GM19328 (cell line): Measurements from ENCODE around the gene PTPRD.

Experiments used
- ATAC-seq: cut with Tn5 transposase; IDR thresholded peaks from one replicate; pipeline ENCODE4 v1.9.1; 2021; ENCODE audit warnings: mild to moderate bottlenecking, moderate library complexity; ENCODE audit not compliant: unreplicated experiment

Gene PTPRD

DNA sequence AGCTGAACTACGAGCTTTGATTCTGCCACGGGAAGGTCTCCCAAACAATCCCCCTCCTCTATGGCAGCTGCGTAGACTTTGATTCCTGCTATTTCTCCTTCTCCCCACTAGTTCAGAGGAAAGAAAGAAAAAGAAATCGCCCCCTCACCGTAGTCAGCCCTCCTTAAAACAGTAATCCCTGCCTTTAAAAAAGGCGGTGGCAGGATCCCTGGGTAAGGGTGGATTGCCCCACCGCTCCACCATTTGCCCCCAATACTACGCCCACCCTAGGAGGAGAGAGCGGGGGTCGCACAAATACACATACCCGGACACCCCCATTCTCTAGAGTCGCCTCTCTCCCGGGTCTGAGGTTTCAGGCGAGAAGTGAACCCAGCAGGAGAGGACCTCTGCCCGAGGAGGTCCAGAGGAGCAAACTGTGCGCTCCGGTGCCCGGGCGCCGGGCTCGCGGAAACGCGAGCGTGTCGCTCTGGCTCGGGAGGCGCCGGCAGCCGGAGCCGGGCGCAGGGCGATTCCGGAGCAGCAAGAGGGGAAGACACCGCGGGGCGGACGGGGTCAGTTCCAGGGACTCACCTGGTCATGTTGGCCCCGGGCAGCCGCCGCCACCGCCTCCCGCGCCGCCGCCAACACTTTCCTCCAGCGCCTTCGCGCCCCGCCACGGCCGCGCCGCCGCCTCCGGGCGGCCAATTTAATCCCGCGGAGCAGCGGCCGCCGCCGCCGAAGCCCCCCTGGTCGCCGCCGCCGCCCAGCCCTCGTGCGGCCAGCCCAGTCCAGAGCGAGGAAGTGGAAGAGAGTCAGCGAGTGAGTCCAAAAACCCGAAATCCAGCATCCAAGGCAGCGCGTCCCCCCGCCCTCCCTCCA, 1755.5 kb downstream of the PTPRD start:
- no peak for ATAC-seq

DNA sequence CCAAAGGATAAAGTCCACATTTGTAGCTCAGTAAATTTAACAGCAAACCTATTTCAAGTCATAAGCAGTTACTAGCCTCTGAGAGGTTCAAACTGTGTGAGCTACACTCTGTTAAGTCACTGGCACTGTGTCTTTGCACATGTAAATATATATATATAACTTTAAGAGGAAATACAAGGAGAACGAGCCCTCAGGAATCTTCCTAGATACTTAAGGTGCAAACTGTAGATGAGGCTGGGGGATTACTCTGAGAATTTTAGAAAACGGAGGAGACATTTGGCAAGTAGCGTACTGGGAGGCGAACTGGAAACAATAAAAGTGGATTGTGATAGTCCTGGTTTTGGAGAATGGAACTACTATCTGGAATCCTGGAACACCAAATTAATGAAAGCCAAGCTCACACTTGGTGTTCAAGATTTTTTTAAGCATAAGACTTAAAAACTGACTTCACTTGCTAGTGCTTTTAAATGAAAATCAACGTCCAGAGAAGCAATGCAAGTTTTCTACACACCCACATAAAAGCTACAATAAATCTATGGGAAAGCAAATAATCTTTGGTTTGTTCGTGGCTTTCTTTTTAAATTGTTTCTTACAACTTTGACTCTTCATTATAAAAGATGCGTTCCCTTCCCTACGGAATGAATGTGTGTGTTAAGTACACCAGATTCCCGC, 1756.3 kb downstream of the PTPRD start:
- no peak for ATAC-seq

DNA sequence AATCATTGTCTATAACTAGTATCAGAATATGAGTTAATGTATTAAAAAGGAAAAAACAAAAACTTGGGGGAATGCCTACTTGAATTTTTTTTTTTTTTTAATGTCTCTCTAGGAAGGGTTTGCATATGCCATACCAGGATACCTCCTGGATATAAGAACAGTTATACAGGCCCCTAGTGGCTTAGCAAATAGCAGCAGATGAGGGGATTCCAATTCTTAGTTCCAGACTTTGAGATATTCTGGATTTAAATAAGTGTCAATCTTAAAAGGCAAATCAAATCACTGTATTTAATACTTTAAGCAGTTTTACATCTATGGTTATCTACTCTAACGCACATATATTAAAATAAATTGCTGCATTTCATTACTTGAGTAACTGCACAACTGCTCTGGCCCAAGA, 1757.8 kb downstream of the PTPRD start:
- no peak for ATAC-seq

DNA sequence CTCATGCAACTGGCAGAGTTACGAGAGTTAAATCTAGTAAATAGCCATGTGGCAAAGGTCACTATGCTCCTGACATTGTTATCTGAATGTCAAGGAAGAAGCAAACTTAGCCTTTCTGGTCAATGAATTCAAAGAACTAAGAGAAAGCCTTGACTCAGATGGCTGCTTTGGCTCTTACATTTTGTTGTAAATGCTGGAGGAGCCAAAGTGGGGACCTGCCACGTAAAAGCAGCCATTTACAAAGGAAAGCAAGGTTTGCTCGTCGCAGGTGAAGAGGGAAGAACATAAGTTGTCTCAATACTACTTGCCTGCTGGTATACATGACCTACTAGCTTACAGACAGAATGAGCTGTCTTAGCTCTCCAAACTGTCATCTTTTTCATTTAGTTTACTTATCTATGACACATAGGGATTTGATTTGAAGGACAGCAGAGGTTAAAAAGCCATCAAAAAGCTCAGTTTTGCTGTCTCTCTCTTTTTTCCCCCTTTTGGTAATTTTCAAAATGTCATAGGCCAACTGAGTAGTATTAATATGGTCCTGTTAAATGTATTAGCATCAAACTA, 1760.4 kb downstream of the PTPRD start:
- ATAC-seq = no peak

DNA sequence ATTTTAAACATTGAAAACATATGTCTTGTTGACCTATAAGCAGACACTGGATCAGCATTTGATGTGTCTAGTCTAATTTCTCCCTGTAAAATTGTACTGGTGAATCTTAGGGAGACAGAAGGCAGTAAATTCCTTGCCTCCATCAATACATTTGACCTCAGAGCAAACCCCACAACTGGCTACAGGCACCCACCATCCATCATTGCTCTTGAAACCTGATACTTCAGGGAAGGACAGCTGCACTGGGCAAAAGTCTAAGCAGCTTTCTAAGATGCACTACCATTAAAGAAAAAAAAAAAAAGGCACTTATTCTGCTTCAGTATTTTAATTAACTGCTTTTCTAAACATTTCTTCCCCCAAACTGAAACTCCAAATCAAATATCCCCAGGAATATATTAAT, 1761.9 kb downstream of the PTPRD start:
- no peak for ATAC-seq

DNA sequence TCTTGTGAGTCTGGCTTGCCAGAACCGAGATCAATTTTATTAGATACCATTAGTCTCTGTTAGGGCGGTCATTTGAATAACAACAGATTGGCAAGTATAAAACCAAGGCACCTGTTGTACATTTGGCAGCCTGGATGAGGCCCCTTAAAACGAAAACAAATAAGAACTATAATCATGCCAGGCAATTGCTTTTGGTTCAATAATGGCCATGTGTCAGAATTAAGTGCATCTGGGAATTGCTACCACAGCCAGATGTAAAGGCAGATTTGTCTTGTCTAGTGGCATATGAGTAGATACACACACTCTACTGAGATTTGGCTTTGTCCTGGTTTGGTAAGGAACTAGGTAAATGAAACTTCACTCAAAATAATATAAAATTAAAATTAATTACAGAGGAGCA, 1767.0 kb downstream of the PTPRD start:
- no peak for ATAC-seq

DNA sequence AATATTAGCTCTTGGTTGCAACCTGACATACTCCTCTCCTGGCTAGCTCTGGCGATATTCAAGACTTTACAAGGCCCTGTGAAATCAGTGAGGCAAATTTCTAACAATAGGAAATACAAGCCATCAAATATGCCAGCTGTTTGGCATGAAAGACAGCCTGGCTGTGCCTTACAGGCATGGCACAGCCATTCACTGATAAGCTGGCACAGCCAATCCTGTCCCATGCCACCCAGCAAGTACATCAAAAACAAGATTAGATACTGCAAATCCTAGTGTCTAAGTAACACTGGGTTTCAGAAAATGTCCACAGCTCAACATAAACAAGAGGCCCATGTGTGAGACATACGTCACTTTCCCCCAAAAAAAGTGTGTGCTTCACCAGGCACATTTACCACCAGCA, 1767.4 kb downstream of the PTPRD start:
- no peak for ATAC-seq

DNA sequence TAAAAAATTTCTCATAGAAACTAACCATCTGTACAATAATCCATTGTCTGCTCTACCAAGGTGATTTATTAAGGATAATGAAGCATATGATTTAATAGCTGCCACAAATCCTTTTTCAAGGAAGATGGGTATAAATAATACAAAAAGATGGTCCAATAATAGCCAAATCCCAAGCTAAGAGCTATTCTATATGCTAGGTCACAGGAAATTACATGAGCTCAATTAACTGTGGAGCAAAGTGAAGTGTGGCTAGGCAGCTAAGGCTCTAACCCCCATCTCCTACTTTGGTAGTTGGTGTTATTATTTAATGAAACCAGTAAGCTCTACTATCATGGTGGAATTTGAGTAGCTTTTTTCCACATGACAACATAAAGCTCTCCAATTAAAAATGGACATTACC, 1768.3 kb downstream of the PTPRD start:
- no peak for ATAC-seq

DNA sequence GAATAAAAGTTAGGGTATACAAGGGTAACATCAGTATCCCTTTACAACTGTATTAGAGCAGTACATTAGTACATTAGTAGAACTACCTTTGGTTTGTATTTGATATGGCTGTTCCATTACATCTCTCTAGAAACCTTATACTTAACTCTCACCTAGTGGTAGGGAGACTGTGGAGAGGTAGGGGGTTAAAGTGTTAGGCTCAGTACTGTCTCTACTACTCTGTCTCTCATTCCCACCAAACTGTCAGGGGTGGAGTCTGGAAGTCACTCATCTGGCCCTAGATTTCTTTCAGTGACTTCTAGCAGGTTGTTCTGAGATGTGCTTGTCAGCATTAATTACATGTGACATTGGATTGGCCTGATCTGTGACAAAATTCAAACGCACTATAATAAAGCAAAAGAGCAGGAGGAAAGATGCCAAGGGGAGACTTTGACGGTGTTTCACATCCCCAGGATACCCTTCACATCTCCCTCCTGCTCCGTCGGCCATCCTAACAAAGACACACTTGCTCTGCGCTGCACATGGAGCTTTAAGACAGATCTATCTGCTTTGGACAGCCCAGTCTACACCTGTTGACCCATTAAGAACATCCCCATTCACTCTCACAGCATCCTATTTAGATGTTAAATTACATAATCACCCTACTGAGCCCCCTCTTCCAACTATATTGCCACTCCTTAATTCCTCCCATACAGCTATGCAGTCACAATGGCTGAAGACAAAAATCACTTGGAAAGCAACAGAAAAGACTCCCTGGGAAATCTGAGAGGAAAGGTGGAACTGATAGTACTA, 1770.2 kb downstream of the PTPRD start:
- no peak for ATAC-seq

DNA sequence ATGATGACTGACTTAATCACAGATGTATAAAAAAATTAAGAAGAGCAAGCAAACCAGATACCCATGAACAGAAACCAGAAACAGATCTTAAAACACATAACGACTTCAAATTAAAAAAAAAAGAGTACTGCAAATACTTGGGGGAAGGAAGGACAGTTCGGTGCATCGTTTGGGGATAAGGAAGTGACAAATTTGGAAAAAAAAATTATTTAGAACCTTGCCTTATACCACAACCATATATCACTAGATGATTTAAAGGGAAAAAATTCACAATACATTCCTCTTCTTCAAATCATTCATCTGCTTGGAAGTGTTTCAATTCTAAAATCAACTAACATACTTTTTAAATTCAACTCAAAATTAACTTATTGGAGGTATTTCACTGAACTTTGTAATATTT, 1774.7 kb downstream of the PTPRD start:
- no peak for ATAC-seq

DNA sequence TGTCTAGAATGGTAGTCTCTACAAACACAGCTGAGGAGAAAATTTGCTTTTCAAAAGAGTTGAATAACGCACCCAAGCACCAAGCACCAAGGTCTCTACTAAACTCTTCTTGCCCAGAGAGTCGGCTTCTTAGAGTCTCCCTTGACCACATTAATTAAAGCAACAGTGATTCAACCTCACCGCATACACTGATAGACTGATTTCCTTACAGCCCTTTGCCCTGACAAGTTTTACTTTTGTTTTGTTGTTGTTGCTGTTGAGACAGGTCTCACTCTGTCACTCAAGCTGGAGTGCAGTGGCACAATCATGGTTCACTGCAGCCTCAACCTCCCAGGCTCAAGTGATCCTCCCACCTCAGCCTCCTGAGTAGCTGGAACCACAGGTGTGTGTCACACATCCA, 1777.5 kb downstream of the PTPRD start:
- ATAC-seq = no peak

DNA sequence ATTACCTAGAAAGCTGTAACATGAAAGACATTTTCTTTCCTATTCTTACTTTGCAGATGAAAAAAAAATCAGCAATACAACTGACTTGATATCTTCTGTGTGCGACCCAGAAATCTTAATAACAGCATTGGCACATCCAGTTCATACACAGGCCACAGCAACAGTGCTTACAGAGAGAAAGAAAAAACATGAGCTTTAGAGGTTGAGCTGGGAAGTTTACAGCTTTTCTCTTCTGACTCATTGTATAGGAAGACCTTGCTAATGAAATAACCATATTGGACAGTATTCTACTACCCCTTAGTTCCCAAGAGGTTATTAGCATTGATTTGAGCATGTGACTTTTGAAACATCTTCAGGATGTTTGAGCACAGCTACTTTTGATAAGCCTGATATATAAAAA, 1779.8 kb downstream of the PTPRD start:
- ATAC-seq = no peak

DNA sequence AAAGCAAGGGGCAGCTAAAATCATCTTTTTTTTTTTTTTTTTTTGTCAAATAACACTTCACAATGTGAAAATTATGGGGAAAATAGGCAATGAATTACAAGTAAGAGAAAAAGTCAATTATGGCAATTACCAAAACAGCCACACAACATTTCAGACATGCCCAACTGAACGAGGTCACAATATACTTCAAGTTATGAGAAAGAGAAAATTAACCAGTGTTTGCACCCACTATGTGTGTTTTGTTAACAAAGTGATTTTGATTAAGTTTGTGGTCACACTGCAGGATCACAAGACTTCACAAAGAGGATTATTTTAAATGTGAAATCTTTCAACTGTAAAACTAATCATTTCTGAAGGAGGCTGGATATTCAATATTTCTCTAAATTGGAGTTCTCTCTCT, 1780.4 kb downstream of the PTPRD start:
- no peak for ATAC-seq

DNA sequence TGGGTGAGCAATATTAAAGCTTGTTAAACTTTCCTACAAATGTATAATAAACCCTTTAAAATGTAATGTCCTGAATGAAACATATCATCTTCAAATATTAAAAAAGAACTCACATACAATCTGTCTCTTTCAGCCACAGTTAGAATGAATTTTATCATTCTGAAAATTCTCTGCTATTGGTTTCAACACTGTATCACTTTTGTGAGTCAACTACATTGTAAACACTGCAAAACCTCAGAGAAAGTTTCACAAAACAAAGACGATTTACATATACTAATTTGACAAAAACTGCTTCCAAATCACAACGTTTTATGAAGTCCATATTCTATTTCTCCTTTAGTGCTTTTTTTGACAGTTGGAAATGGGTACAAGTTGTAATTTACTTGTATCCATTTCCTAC, 1781.2 kb downstream of the PTPRD start:
- ATAC-seq = no peak

DNA sequence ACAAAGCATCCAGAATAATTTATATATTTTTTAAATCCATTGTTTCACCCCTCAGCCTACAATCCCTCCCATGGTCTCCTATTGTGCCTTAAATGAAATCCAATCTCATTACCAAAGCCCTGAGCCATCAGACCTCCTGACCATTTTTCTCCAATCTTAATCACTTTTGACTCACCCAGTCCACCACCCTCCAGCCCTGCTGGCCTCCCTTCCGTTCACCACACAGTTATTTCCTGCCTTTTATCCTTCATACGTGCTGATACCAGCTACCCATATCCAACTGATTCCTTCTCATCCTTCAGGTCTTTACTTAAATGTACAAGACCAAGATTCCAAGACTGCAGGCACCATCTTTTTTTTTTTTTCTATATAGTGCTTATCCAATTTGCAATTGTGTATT, 1786.5 kb downstream of the PTPRD start:
- no peak for ATAC-seq

DNA sequence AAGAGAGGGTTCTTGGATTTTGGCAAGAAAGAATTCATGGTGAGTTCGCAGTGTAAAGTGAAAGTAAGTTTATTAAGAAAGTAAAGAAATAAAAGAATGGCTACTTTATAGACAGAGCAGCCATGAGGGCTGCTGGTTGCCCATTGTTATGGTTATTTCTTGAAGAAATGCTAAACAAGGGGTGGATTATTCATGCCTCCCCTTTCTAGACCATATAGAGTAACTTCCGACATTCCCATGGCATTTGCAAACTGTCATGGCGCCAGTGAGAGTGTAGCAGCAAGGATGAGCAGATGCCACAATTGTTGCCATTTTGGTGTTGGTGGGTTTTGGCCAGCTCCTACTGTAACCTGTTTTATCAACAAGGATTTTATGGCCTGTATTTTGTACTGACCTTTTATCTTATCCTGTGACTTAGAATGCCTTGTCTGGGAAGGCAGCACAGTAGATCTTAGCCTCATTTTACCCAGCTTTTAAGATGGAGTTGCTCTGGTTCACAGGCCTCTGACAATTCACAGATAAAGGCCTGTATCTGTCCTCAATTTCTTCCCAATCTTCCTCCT, 1787.1 kb downstream of the PTPRD start:
- ATAC-seq = no peak

DNA sequence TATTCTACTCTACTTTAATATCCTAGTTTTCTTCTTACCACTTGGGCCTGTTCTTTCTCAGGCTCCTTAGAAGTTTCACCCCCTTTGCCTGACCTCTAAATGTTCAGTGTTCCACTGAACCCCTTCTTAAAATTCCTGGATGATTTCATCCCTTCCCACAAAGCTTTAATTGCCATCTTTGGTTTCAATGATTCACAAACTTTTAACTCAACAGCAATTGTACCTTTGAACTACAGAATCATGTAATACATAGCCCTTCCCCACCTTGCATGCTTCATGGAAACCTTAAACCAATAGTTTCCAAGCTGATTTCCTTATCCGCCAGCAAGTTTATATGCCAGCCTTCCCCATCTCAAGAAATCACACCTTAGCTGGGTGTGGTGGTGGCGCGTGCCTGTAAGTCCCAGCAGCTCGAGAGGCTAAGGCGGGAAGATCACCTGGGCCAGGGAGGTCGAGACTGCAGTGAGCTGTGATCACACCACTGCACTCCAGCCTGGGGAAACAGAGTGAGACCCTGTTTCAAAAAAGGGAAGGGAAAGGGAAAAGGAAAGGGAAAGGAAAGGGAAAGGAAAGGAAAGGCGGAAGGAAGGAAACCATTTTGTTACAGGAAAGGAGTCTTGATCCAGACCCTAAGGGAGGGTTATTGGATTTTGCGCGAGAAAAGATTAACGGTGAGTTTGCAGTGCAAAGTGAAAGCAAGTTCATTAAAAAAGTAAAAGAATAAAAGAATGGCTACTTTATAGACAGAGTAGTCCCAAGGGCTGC, 1789.5 kb downstream of the PTPRD start:
- ATAC-seq = no peak

DNA sequence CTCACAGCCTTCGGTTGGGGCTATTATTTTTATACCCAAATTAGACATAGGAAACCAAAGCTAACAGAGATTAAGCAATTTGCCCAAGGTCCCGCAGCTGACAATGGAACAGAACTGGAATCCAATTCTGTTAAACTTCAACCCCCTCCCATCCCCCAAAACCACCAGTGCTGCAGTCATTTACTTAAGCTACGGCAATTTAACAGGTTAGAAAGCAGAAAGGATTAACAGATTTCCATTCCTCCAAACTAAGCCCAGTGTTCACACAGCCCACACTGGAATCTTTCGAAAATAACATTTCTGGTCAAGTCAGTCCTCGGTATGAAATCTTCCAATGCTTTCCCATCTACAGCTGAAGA, 1790.2 kb downstream of the PTPRD start:
- ATAC-seq = no peak

DNA sequence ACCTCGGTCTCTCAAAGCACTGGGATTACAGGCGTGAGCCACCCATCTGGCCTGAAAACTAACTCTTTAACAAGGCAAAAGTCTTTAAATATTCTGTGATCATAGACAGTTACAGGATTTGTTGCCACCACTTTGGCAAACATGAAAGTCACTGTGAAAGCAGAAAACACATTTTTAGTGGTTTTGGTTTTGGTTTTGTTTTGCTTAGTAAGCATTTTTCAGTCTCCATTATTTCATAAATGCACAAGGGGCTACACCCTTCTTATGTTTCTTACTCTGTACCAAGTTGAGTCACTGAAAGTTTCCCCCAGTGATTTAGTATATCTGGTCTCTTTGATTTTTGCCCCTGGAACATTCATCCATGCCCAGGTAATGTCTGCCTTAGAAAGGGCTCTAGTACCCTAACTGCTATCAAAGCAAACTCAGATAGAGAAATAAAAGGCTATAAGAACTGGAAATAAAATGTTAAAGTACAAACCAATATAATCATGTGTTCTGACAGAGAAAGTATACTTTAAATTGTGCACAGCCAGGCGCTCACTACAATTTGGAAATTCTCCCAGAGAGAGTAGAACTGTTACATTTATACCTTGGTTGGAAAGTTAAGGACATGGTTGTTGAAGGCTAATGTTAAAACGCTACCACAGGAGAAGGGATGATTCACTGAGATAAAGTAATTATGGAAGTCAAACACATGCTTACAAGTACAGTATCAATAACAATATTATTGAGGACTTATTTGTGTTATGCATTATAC, 1790.7 kb downstream of the PTPRD start:
- no peak for ATAC-seq

DNA sequence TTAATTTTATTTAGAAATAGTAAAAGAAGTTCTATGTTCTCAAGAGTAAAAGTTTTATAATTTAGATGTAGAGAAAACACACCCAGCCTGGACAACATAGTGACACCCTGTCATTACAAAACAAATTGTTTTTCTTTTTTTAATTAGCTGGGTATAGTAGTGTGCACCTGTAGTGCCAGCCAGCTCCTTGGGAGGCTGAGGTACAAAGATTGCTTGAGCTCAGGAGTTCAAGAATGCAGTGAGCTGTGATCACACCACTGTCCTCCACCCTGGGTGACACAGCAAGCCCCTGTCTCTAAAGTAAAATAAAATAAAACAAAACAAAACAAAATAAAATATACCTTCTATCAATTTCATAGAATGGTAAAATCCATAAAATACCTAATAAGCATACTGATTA, 1795.5 kb downstream of the PTPRD start:
- no peak for ATAC-seq
